Measurements from ENCODE around the gene TRABD. TPM values are rescaled to one million over a fixed set of nuclear protein-coding genes. Genes with fewer than 3 reads are reported as not detected.
A peak's percentile ranks its signal among the peaks of the same experiment; 100 is the strongest.
"Not testable (repeated sequence)": the region's sequence is repeated elsewhere in the genome, so short reads cannot be mapped to it uniquely, and the experiment has no call there.

The TRABD gene
- total RNA-seq, 1 experiment from 2014 or later, result 26.1 TPM

DNA sequence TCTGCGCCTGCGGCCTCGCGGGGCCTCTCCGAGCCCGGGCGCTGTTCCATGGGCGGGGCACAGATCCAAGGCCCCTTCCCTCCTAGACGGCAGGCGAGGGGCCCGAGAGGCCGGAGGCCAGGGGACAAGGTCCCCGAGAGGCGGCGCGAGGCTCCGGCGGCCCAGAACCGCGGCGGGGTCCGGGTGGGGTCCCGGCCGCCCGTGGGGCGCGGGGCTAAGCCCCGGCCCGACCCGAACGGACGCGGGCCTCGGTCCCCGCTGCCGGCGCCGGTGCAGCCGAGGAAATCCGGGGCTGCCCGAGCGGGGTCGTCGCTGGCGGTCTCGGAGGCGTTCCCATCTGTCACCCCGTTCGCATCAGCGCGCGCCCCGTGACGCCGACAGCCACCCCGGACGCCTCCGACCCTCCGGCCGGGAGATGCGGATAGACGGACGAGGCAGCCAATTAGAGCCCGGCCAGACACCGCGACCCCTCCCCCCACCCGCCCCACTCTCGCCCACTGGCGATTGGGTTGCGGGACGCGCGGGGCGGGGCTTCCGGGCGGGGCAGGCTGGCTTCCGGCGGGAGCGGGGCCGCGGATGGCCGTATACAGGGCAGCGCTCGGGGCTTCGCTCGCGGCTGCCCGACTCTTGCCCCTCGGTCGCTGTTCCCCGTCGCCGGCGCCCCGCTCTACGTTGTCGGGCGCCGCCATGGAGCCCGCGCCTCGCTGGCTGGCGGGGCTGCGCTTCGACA is 14.9 kb downstream of the TRABD start, which contains the start of gene SELENOO:
TSS of gene SELENOO (plus strand) at position 551 of the 730 bp plus-strand sequence. CDS start at position 577, 26 bp downstream.
- DNase-seq (ENCODE audit: extremely low read depth, low read depth), result peak; percentile 70

DNA sequence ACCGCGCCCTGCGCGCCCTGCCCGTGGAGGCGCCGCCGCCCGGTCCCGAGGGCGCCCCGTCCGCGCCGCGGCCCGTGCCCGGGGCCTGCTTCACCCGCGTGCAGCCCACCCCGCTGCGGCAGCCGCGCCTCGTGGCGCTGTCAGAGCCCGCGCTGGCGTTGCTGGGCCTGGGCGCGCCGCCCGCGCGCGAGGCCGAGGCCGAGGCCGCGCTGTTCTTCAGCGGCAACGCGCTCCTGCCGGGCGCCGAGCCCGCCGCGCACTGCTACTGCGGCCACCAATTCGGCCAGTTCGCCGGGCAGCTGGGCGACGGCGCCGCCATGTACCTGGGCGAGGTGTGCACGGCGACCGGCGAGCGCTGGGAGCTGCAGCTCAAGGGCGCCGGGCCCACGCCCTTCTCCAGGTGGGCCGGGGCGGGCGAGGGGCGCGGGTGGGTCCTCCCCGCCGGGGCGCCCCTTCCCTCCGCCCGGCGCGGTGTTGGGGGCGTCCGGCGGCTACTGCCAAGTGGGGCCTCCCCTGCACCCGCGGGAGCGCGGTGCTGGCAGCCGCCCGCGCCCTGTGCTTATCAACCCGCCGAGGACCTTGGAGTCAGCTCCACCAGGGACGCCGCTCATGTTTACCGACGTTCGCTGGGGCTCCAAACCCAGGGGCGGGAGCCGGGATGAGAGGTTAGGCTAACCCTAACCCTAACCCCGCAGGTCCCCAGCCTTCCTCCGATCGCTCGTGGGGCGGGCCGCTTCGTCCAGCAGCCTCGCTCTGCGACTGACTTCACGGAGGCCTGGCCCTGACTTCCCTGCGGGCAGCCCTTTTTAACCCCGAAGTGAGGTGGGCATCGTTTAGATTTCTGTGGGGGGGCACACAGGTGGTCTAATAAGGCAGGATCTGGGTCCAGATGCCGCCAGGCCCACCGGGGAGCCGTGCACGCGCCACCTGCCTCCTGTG is 15.7 kb downstream of the TRABD start:
- DNase-seq (ENCODE audit: extremely low read depth, low read depth), result no peak

GRCh38 chr22:50202130-50202666 is 16.5 kb downstream of the TRABD start:
- DNase-seq (ENCODE audit: extremely low read depth, low read depth), result no peak

- DNase-seq (ENCODE audit: extremely low read depth, low read depth), result no peak
Measured at GRCh38 chr22:50203288-50203687, 17.6 kb downstream of the TRABD start.

- DNase-seq (ENCODE audit: extremely low read depth, low read depth), result no peak
Measured at GRCh38 chr22:50204571-50204970, 18.9 kb downstream of the TRABD start.

GRCh38 chr22:50204998-50205397 is 19.3 kb downstream of the TRABD start:
- not testable (repeated sequence) for DNase-seq (ENCODE audit: extremely low read depth, low read depth)

DNA sequence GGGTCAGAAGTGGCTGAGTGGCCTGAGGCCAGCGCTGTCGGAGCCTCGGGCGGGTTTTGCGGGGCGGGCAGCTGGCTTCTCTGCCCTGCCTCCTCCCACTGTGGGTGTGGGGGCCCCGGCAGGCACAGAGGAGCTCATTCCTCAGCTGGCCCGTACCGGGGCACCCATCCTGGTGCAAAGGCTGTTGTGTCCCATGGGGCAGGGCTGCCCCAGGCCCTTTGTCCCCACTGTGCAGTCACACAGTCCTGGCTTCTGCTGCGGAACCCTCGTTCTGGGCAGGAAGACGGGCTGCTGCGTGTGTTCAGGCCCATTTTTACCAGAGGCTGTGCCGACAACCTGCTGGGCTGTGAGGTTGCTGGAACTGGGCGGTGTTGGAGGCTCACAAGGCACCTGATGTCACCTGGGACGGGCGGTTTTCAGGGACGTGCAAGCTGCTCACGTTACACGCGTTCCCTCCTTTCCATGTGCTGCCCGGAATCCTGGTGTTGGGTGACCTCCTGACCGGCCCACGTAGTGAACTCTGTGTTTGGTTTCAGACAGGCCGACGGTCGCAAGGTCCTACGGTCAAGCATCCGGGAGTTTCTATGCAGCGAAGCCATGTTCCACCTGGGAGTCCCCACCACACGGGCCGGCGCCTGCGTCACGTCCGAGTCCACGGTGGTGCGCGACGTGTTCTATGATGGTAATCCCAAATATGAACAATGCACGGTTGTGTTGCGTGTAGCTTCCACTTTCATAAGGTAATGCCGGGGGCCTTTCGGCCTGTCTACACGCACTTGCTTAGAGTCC is 20.3 kb downstream of the TRABD start:
- no peak for DNase-seq (ENCODE audit: extremely low read depth, low read depth)

- no peak for DNase-seq (ENCODE audit: extremely low read depth, low read depth)
Measured at GRCh38 chr22:50206599-50206998, 20.9 kb downstream of the TRABD start.

DNA sequence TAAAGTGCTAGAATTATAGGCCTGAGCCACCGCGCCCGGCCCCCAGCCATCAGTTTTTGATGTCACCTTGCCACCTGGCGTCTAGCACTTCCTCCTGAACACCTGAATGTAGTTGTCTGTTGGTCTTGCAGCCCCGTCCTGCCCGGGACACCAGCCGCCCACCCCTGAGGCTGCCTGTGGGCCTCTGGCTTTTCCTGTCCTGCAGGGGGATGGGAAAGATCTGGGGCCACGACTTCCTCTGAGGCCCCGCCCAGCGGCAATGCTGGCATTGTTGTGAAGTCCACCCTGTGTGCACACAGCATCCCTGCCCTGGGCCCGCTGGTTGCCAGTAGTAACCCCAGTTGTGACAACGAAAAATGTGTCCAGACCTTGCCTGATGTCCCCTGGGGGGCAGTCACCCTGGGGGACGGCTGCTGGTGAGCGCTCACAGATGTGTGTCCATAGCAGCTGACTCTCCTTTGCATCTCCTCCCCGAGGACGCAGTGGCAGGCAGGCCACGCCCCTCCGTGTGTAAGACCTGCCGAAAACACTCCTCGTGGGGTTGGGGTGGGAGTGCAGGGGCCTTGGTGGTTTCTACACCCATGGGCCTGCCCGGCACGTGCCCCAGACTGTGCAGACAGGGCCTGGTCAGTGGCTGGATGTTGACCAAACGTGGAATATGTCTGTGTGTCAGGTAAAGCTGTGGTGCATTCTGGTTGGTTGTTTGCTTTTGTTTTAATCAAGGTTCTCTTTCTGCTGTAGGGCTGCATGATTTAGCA is 21.8 kb downstream of the TRABD start:
- no peak for DNase-seq (ENCODE audit: extremely low read depth, low read depth)

DNA sequence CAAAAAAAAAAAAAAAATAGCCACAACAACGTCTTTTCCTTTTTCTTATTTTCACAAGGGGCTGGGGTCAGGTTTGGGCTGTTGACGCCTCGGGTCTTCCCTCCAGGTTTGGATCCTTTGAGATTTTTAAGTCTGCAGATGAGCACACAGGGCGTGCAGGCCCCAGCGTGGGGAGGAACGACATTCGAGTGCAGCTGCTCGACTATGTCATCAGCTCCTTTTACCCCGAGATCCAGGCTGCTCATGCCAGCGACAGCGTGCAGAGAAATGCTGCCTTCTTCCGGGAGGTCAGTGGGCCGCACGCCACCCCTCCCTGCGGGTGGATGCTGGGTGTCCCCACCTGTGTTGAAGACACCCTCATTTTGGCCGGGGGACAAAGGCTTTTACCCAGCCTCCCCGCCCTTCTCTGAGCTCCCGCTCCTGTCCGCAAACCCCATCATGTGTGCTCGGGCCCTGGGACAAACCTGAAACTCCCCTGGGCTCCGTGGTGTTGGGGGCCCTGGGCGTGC is 22.8 kb downstream of the TRABD start:
- no peak for DNase-seq (ENCODE audit: extremely low read depth, low read depth)

- no peak for DNase-seq (ENCODE audit: extremely low read depth, low read depth)
Measured at GRCh38 chr22:50208939-50209892, 23.5 kb downstream of the TRABD start.

DNA sequence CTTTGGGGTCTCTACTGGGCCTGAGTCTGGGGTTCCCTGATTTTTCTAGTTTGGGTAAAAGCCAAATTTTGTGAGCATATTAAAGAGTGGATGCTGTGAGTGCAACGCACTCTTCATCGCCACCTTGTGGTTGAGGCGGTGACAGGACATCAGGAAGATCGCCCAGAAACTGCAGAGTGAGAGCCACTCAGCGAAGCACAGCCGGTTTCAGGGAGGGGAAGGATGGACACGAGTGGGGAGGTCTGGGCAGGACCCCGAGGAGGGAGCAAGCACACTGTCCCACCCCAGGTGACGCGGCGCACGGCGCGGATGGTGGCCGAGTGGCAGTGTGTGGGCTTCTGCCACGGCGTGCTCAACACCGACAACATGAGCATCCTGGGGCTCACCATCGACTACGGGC is 24.2 kb downstream of the TRABD start:
- peak; percentile 61 for DNase-seq (ENCODE audit: extremely low read depth, low read depth)

DNA sequence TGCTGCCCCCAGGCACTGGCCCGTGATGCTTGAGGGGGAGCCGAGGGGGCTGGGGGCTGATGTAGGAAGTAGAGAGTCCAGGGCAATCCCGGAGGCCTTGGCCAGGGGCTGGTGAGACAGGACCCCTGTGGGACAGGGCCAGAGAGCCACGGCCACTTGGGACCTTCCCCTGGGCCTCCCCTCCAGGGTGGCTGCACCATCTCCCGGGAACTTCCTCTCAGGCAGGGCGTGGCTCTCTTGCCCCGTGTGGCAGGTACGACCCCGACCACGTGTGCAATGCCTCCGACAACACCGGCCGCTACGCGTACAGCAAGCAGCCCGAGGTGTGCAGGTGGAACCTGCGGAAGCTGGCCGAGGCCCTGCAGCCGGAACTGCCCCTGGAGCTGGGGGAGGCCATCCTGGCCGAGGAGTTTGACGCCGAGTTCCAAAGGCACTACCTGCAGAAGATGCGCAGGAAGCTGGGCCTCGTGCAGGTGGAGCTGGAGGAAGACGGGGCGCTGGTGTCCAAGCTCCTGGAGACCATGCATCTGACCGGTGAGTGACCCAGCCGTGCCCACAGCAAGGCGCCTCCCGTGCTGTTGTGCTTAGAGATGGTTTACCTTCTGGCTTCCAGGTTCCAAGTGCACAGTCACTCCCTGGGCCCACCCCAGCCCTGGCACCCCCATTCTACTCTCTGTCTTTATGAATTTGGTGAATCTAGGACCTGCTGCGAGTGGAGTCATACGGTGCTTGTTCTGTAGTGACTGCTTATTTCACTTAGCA is 24.8 kb downstream of the TRABD start:
- no peak for DNase-seq (ENCODE audit: extremely low read depth, low read depth)

- DNase-seq (ENCODE audit: extremely low read depth, low read depth), result no peak
Measured at GRCh38 chr22:50211147-50211546, 25.4 kb downstream of the TRABD start.

- DNase-seq (ENCODE audit: extremely low read depth, low read depth), result no peak
Measured at GRCh38 chr22:50213263-50213662, 27.6 kb downstream of the TRABD start.

- DNase-seq (ENCODE audit: extremely low read depth, low read depth), result no peak
Measured at GRCh38 chr22:50215297-50216054, 29.8 kb downstream of the TRABD start.

All from NCI-H460 (cell line).